MM.1S (cell line): ENCODE results near the gene PPP6R3.

Experiments
- DNase-seq: peaks from one replicate; pipeline ENCODE4 v3.0.0-alpha.2; 2015
- H2AFZ ChIP-seq: fragments of 300-600 bp; sonication (generic); 2 replicates; pipeline ENCODE4 v1.6.0; 2016; ENCODE audit warnings: antibody characterized with exemption, low read length
- H3F3A ChIP-seq: fragments of 300-600 bp; sonication (generic); 2 replicates; pipeline ENCODE4 v1.6.1; 2016; ENCODE audit warnings: mild to moderate bottlenecking, antibody characterized with exemption, low read length, moderate library complexity, mixed read lengths; ENCODE audit not compliant: insufficient read depth
- H3K27ac ChIP-seq: fragments of 300-600 bp; sonication (generic); 2 replicates; pipeline ENCODE4 v1.5.1; 2016; ENCODE audit warnings: mild to moderate bottlenecking, low read length
- H3K27me3 ChIP-seq: fragments of 300-600 bp; sonication (generic); replicated peaks from 2 replicates; pipeline ENCODE4 v1.6.0; 2016; ENCODE audit warnings: low read length; ENCODE audit not compliant: insufficient read depth
- H3K36me3 ChIP-seq: fragments of 300-600 bp; sonication (generic); replicated peaks from 2 replicates; pipeline ENCODE4 v1.6.1; 2016; ENCODE audit warnings: mild to moderate bottlenecking, low read length, mixed read lengths; ENCODE audit not compliant: insufficient read depth
- H3K4me1 ChIP-seq: fragments of 300-600 bp; sonication (generic); 2 replicates; pipeline ENCODE4 v1.6.1; 2016; ENCODE audit warnings: low read length, mixed read lengths
- H3K4me2 ChIP-seq: fragments of 300-600 bp; sonication (generic); 2 replicates; pipeline ENCODE4 v1.6.0; 2016; ENCODE audit warnings: low read depth, low read length
- H3K4me3 ChIP-seq: fragments of 300-600 bp; sonication (generic); 2 replicates; pipeline ENCODE4 v1.5.1; 2016; ENCODE audit warnings: low read length, mixed read lengths
- H3K79me2 ChIP-seq: fragments of 300-600 bp; sonication (generic); 2 replicates; pipeline ENCODE4 v1.6.1; 2016; ENCODE audit warnings: mixed run types, low read length, mixed read lengths
- H3K9ac ChIP-seq: fragments of 300-600 bp; sonication (generic); 2 replicates; pipeline ENCODE4 v1.6.1; 2016; ENCODE audit warnings: low read length, mixed read lengths
- H3K9me2 ChIP-seq: fragments of 300-600 bp; sonication (generic); replicated peaks from 2 replicates; pipeline ENCODE4 v1.6.1; 2016; ENCODE audit warnings: mild to moderate bottlenecking, low read length, mixed read lengths; ENCODE audit not compliant: insufficient read depth
- H3K9me3 ChIP-seq: fragments of 300-600 bp; sonication (generic); replicated peaks from 2 replicates; pipeline ENCODE4 v1.6.1; 2016; ENCODE audit warnings: mild to moderate bottlenecking, low read length, mixed read lengths; ENCODE audit not compliant: insufficient read depth
- H4K20me1 ChIP-seq: fragments of 300-600 bp; sonication (generic); 2 replicates; pipeline ENCODE4 v1.6.1; 2016; ENCODE audit warnings: mild to moderate bottlenecking, low read length, moderate library complexity, mixed read lengths; ENCODE audit not compliant: insufficient read depth
- CTCF ChIP-seq: fragments of 300-600 bp; sonication (generic); IDR thresholded peaks from 2 replicates; pipeline ENCODE4 v1.5.1; 2016; ENCODE audit warnings: antibody characterized with exemption, low read length, mixed read lengths
- EZH2 ChIP-seq: fragments of 300-600 bp; sonication (generic); optimal IDR thresholded peaks from 2 replicates; pipeline ENCODE3; 2017; ENCODE audit warnings: low read depth, mild to moderate bottlenecking, antibody characterized with exemption, low read length, mixed read lengths
- EZH2phosphoT487 ChIP-seq: fragments of 300-600 bp; sonication (generic); IDR thresholded peaks from 2 replicates; pipeline ENCODE4 v1.6.1; 2018; ENCODE audit warnings: antibody characterized with exemption, low read length

PPP6R3 gene

GRCh38 chr11:68659158-68659921 is 198.8 kb downstream of the PPP6R3 start:
- Histone ChIP-seq H3K9ac (no peak overlapping the region), H3K27me3 (peaks cover 95% of the 10 kb centered on the region), H2AFZ (no peak overlapping the region), H3K4me1 (no peaks in the 10 kb centered on the region), H3K9me3 (no peaks in the 10 kb centered on the region), H3K36me3 (no peaks in the 10 kb centered on the region), H3K4me3 (no peak overlapping the region), H4K20me1 (no peaks in the 10 kb centered on the region), H3F3A (no peaks in the 10 kb centered on the region), H3K79me2 (no peaks in the 10 kb centered on the region), H3K9me2 (no peaks in the 10 kb centered on the region), H3K27ac (no peak overlapping the region), H3K4me2 (no peak overlapping the region)
- DNase-seq: no peak
- no peak for TF ChIP-seq CTCF
- TF ChIP-seq EZH2: no peak
- no peak for TF ChIP-seq EZH2phosphoT487

- no peak for DNase-seq
- no peaks in the 10 kb centered on the region for H3K4me1 ChIP-seq
- H3K4me2 ChIP-seq: no peak overlapping the region
- H4K20me1 ChIP-seq: no peaks in the 10 kb centered on the region
- no peak overlapping the region for H3K27ac ChIP-seq
- H3K4me3 ChIP-seq: no peak overlapping the region
- H3K36me3 ChIP-seq: no peaks in the 10 kb centered on the region
- no peaks in the 10 kb centered on the region for H3K9me2 ChIP-seq
- no peaks in the 10 kb centered on the region for H3K9me3 ChIP-seq
- H3K79me2 ChIP-seq: no peaks in the 10 kb centered on the region
- TF ChIP-seq EZH2: no peak
- no peak for TF ChIP-seq EZH2phosphoT487
- no peak for TF ChIP-seq CTCF
- H3K9ac ChIP-seq: no peak overlapping the region
- no peaks in the 10 kb centered on the region for H3F3A ChIP-seq
- peaks cover 95% of the 10 kb centered on the region for H3K27me3 ChIP-seq
- H2AFZ ChIP-seq: no peak overlapping the region
Observed at GRCh38 chr11:68660066-68660810, 199.7 kb downstream of the PPP6R3 start.

- Histone ChIP-seq H3K27me3 (peaks cover 93% of the 10 kb centered on the region), H3K4me1 (no peaks in the 10 kb centered on the region), H3F3A (no peaks in the 10 kb centered on the region), H3K4me3 (no peak overlapping the region), H3K9ac (no peak overlapping the region), H3K9me2 (no peaks in the 10 kb centered on the region), H3K36me3 (no peaks in the 10 kb centered on the region), H3K4me2 (no peak overlapping the region), H3K9me3 (no peaks in the 10 kb centered on the region), H3K27ac (no peak overlapping the region), H3K79me2 (no peaks in the 10 kb centered on the region), H4K20me1 (no peaks in the 10 kb centered on the region), H2AFZ (no peak overlapping the region)
- no peak for DNase-seq
- TF ChIP-seq EZH2phosphoT487 (no peak), CTCF (no peak), EZH2 (no peak)
Observed at GRCh38 chr11:68661014-68661413, 200.5 kb downstream of the PPP6R3 start.
